ENCODE results near the gene NDUFAB1.
"Not testable (repeated sequence)": the region's sequence is repeated elsewhere in the genome, so short reads cannot be mapped to it uniquely, and the experiment has no call there.

The NDUFAB1 gene

GRCh38 chr16:23595951-23596720 lies at the start of gene NDUFAB1:
TSS of gene NDUFAB1 (minus strand) at chr16:23596316. CDS start at chr16:23596290, 26 bp downstream.
- no peak for FAIRE-seq

DNA sequence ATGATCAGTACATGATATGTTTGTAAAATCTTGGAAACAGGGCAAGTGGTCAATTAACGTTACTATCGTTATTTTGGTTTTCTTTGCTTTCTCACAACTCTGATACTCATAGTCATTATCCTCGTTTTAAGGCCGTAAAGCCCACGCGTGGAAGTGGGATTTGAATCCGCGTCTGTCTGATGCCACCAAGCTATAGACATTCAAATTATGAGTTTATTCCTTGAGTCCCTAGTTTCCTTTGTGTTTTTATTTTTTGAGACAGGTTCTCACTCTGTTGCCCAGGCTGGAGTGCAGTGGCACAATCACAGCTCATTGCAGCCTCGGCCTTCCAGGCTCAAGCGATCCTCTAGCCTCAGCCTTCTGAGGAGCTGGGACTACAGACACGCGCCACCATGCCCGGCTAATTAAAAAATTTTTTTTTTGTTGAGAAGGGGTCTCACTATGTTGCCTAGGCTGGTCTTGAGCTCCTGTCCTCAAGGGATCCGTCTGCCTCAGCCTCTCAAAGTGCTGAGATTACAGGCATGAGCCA lies 46.2 kb upstream of the NDUFAB1 start:
- no peak for FAIRE-seq

- peak; percentile 21 for FAIRE-seq
These were observed 45.0 kb upstream of the NDUFAB1 start, which contains the start of the genes DCTN5 and PALB2 for GRCh38 chr16:23640931-23641765. TSS of gene DCTN5 (plus strand) at chr16:23641466. CDS start at chr16:23641543, 77 bp downstream. TSS of gene PALB2 (minus strand) at chr16:23641310. CDS start at chr16:23641157, 153 bp downstream.

- no peak for FAIRE-seq
These were observed 44.5 kb upstream of the NDUFAB1 start for GRCh38 chr16:23640615-23640930.

DNA sequence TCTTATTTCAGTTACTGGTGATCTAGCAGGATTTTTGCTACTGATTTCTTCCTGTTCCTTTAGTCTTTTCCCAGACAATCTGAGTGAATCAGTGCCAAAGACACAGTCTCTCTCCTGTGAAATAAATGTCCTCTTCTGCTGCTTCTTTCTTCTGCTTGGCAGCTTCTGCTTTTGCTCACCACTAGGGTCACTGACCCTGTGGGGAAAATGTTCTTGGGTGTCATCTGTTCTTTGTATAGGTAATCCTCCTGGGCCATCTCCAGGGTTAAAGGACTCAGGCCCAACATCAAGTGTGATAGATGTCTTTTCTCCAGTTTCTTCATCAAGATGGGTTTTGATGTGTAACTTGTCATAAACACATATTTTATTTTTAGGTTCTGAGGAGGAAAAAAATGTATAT lies 39.8 kb upstream of the NDUFAB1 start:
- no peak for FAIRE-seq

- no peak for FAIRE-seq
These were observed 38.4 kb upstream of the NDUFAB1 start for GRCh38 chr16:23634461-23635036.

- not testable (repeated sequence) for FAIRE-seq
These were observed 35.8 kb upstream of the NDUFAB1 start for GRCh38 chr16:23631874-23632273.

GRCh38 chr16:23629516-23629915 lies 33.4 kb upstream of the NDUFAB1 start:
- no peak for FAIRE-seq

GRCh38 chr16:23624092-23624491 lies 28.0 kb upstream of the NDUFAB1 start:
- no peak for FAIRE-seq

DNA sequence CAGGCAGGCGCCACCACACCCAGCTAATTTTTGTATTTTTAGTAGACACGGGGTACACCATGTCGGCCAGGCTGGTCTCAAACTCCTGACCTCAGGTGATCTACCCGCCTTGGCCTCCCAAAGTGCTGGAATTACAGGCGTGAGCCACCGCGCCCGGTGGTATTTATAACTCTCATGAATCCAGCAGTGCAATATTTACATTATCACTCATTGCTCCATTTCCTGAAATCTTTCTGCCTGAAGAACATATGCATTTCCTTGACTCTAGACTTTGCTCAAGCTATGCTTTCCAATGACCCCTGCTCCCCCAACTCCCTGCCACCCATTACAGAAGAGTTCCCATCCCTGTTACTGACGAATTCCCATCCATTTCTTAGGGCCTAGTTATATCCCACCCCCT lies 19.7 kb upstream of the NDUFAB1 start:
- no peak for FAIRE-seq

- no peak for FAIRE-seq
These were observed 15.8 kb upstream of the NDUFAB1 start for GRCh38 chr16:23611936-23612335.

GRCh38 chr16:23610905-23611304 lies 14.8 kb upstream of the NDUFAB1 start:
- FAIRE-seq, result not testable (repeated sequence)

DNA sequence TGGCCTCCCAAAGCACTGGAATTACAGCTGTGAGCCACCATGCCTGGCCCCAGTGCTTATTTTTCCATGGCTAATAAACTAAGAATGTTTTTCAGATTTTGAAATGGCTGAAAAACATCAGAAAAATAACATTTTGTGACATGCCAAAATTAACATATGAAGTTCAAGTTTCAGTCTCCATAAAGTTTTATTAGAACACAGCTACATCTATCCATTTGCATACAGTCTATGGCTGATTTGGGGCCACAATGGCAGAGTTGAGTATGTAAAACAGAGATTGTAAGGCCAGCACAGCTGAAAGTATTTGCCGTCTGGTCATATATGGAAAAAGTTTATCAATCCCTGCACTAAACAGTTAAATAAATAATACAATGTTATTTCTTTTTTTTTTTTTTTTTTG lies 13.8 kb upstream of the NDUFAB1 start:
- no peak for FAIRE-seq

DNA sequence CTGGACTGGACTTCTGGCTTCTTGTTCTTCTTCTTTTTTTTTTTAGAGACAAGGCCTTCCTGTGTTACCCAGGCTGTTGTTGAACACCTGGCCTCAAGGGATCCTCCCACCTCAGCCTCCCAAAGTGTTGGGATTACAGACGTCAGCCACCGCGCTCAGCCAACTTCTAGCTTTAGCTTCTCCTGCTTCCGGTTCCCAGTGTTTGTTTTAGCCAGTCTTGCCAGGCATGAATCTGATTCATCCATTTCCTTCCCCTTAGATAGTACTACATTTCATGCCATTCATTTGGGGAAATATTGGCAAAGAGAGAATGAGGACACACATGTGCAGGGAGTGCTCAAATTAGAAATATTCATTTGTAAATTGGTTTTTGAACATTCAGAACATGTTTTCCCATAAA lies 12.1 kb upstream of the NDUFAB1 start:
- FAIRE-seq, result no peak

GRCh38 chr16:23607726-23608125 lies 11.6 kb upstream of the NDUFAB1 start:
- FAIRE-seq, result no peak

DNA sequence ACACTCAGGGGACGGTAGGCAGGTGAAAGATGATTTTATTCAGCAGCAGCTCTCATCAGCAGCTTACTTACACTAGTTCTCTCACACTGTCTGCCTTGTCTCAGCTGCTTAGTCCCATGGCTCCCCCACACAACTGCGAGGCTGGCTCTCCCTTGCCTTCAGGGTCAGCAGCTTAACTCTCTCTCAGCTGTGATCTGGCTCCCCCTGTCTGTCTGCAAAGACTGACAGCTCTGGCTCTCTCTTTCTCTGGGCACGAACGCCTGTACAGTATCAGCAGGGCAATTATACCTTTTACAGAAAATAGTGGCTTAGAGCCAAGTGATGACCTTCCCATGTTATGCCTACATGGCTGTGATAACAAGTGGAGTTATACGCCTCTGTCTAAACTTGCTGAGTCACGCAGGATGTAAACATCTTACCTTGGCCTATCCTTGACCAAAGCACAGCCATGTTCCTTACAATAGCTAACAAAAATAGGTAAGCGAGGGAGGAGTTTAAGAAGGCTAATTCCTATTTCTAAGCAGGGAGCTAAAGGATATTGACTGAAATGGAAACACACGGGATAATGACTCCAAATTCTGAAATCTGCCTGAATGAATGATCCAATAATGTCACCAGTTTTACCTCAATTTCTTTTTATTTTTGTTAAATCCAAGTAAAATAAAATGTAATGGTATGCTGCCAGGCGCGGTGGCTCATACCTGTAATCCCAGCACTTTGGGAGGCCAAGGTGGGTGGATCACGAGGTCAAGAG lies 1.1 kb upstream of the NDUFAB1 start:
- no peak for FAIRE-seq

GRCh38 chr16:23595246-23595950 lies 718 bp downstream of the NDUFAB1 start:
- no peak for FAIRE-seq

- FAIRE-seq, result no peak
These were observed 1.9 kb downstream of the NDUFAB1 start for GRCh38 chr16:23594186-23594585.

GRCh38 chr16:23590181-23590580 lies 5.9 kb downstream of the NDUFAB1 start:
- FAIRE-seq, result no peak

- no peak for FAIRE-seq
These were observed 8.4 kb downstream of the NDUFAB1 start for GRCh38 chr16:23587726-23588125.

DNA sequence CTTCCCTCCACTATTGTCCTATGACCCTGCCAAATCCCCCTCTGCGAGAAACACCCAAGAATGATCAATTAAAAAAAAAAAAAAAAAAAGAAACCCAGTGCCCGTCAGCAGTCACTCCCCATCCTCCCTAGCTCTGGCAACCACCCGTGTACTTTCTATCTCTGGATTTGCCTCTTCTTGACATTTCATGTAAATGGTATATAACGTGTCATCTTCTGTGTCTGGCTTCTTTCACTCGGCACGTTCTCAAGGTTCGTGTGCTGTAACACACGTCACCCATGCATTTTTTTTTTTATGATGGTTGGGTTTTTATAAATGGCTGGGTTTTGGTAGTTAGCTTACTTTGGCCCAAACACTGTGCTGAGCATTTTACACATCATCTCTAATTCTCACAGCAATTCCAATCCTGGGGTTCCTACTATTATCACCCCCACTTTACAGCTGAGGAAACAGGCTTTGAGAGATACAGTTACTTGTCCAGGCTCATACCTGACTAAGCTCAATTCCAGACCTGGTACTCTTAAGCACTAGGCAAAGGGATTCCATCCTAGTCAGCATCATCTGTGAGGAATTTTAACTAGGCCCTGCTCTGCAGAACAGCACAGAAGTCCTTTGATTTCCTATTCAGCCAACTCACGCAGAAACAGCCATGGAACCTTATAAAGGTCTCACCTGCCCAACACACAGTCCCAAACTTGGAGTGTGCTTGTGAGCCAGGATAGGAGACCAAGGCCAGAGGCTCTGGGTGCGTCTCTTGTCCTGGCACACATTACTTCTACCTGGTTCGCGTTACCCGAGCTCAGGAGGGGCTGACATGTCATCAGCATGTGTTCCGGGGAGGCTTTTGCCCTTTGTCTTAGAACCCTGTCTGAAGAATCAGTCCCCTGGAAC lies 11.7 kb downstream of the NDUFAB1 start:
- no peak for FAIRE-seq

Measured in islet of Langerhans (tissue), 1 donor.